H1 (cell line): ENCODE results near the gene WDR7. TPM values are rescaled to one million over a fixed set of nuclear protein-coding genes. Genes with fewer than 3 reads are reported as not detected.

Experiments used
- polyA plus RNA-seq, 7 experiments: library from polyadenylated mRNA; depleted of rRNA in 3 of 7; stranded (reverse) in 5 of 7; unstranded in 2 of 7; fragments of >200 nt in 5 of 7; fragments of 200-250 nt in 2 of 7; gene quantifications; 1 replicate in 5 of 7; 2 replicates in 1 of 7; 4 replicates in 1 of 7; pipeline versions ENCODE4 v1.2.1 to v1.2.3, GENCODE V29; 2011 to 2013; ENCODE audit warnings: missing spikeins in 2 of 7, mixed read lengths in 2 of 7
- total RNA-seq: library from RNA; stranded (reverse); fragmentation: NEBNext Ultra II Directional; extraction: Animal tissue kit (Norgen Biotek cat#: 25700); gene quantifications from 2 replicates; pipeline ENCODE4 v1.2.1, GENCODE V29; 2021
- TF ChIP-seq, protein P1 (sequence below): fragments of 300-600 bp; sonication (generic); IDR thresholded peaks from 2 replicates; pipeline ENCODE4 v1.7.1; 2012; ENCODE audit warnings: low read length, moderate library complexity, mild to moderate bottlenecking, inconsistent platforms; ENCODE audit not compliant: insufficient replicate concordance

WDR7 gene
- total and polyA plus RNA-seq, 2 of the 8 experiments (the other 6 are each of a cell fraction or from before 2014, with no cell fraction given) = 5.5 to 15.2 TPM

DNA sequence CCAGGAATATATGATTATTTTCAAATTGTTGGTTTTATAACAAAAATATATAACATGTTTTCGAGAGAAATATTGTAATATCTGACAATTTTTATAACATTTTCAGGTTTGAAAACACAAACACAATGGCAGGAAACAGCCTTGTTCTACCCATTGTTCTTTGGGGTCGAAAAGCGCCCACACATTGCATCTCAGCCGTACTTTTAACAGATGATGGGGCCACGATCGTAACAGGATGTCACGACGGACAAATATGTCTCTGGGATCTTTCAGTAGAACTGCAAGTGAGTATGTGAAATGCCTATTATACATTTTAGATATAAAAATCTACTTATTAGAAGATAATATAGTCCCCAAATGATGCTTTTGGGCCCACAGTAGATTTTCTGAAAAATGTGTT is 21.2 kb downstream of the WDR7 start (continued):
- TF ChIP-seq, protein P1, sequence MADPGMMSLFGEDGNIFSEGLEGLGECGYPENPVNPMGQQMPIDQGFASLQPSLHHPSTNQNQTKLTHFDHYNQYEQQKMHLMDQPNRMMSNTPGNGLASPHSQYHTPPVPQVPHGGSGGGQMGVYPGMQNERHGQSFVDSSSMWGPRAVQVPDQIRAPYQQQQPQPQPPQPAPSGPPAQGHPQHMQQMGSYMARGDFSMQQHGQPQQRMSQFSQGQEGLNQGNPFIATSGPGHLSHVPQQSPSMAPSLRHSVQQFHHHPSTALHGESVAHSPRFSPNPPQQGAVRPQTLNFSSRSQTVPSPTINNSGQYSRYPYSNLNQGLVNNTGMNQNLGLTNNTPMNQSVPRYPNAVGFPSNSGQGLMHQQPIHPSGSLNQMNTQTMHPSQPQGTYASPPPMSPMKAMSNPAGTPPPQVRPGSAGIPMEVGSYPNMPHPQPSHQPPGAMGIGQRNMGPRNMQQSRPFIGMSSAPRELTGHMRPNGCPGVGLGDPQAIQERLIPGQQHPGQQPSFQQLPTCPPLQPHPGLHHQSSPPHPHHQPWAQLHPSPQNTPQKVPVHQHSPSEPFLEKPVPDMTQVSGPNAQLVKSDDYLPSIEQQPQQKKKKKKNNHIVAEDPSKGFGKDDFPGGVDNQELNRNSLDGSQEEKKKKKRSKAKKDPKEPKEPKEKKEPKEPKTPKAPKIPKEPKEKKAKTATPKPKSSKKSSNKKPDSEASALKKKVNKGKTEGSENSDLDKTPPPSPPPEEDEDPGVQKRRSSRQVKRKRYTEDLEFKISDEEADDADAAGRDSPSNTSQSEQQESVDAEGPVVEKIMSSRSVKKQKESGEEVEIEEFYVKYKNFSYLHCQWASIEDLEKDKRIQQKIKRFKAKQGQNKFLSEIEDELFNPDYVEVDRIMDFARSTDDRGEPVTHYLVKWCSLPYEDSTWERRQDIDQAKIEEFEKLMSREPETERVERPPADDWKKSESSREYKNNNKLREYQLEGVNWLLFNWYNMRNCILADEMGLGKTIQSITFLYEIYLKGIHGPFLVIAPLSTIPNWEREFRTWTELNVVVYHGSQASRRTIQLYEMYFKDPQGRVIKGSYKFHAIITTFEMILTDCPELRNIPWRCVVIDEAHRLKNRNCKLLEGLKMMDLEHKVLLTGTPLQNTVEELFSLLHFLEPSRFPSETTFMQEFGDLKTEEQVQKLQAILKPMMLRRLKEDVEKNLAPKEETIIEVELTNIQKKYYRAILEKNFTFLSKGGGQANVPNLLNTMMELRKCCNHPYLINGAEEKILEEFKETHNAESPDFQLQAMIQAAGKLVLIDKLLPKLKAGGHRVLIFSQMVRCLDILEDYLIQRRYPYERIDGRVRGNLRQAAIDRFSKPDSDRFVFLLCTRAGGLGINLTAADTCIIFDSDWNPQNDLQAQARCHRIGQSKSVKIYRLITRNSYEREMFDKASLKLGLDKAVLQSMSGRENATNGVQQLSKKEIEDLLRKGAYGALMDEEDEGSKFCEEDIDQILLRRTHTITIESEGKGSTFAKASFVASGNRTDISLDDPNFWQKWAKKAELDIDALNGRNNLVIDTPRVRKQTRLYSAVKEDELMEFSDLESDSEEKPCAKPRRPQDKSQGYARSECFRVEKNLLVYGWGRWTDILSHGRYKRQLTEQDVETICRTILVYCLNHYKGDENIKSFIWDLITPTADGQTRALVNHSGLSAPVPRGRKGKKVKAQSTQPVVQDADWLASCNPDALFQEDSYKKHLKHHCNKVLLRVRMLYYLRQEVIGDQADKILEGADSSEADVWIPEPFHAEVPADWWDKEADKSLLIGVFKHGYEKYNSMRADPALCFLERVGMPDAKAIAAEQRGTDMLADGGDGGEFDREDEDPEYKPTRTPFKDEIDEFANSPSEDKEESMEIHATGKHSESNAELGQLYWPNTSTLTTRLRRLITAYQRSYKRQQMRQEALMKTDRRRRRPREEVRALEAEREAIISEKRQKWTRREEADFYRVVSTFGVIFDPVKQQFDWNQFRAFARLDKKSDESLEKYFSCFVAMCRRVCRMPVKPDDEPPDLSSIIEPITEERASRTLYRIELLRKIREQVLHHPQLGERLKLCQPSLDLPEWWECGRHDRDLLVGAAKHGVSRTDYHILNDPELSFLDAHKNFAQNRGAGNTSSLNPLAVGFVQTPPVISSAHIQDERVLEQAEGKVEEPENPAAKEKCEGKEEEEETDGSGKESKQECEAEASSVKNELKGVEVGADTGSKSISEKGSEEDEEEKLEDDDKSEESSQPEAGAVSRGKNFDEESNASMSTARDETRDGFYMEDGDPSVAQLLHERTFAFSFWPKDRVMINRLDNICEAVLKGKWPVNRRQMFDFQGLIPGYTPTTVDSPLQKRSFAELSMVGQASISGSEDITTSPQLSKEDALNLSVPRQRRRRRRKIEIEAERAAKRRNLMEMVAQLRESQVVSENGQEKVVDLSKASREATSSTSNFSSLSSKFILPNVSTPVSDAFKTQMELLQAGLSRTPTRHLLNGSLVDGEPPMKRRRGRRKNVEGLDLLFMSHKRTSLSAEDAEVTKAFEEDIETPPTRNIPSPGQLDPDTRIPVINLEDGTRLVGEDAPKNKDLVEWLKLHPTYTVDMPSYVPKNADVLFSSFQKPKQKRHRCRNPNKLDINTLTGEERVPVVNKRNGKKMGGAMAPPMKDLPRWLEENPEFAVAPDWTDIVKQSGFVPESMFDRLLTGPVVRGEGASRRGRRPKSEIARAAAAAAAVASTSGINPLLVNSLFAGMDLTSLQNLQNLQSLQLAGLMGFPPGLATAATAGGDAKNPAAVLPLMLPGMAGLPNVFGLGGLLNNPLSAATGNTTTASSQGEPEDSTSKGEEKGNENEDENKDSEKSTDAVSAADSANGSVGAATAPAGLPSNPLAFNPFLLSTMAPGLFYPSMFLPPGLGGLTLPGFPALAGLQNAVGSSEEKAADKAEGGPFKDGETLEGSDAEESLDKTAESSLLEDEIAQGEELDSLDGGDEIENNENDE = no peak
